ENCODE data around the gene FNDC11.

Gene FNDC11, protein sequence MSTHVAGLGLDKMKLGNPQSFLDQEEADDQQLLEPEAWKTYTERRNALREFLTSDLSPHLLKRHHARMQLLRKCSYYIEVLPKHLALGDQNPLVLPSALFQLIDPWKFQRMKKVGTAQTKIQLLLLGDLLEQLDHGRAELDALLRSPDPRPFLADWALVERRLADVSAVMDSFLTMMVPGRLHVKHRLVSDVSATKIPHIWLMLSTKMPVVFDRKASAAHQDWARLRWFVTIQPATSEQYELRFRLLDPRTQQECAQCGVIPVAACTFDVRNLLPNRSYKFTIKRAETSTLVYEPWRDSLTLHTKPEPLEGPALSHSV

DNA sequence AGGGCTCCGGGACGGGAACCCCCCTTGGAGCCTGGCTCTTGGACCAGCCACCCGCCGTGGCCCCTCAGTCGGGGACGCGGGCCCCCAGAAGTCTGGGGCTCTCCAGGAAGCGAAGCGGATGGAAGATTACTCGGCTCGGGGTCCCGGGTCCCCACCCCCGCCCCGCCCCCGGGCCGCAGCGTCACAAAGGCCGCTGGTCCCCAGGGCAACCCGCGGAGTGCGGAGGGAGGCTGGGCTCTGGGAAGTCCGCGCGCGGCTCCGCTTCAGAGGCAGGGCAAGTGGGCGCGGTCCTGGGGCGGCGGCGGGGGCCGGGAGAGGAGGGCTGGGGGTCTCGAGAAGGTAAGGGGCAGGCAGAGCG is at the start of gene FNDC11:
FNDC11 (plus strand) TSS at position 227 of the 358 bp plus-strand sequence. CDS start 1,505 bp downstream, outside the sequence.
- no peak for DNase-seq

DNA sequence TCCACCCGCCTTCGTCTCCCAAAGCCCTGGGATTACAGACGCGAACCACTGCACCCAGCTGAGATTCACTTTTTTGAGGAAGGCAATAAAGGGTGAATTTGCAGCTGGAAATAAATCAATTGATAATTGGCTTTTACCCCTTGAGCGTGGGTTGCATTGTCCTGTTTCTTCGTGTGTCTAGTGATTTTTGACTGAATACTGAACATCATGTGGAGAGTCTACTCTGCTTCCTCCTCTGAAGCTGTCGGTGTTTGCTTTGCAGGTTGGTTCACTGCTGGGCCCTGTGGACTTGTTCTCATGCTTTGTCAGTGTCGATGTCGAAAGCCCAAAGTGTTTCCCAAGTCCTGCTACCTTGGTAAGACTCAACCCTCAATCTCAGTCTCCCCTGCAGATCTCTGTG is 49.3 kb upstream of the FNDC11 start:
- DNase-seq, result no peak

DNA sequence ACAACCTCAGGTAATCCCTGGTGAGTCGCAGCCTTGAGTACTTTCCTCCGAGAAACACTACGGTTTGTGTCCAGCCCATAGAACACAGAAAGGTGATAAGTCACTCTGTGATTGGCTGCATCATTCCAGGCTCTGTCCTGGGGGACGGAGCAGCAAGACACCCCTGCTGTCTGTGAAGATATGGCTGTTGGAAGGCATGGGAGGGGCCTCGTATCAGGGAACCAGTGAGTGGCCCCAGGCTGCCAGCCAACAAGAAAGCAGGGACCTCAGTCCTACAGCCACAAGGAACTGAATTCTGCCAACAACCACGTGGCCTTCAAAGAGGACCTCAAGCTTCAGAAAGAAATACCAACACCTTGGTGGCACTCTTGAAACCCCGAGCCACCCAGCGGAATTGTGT is 48.7 kb upstream of the FNDC11 start:
- no peak for DNase-seq

DNA sequence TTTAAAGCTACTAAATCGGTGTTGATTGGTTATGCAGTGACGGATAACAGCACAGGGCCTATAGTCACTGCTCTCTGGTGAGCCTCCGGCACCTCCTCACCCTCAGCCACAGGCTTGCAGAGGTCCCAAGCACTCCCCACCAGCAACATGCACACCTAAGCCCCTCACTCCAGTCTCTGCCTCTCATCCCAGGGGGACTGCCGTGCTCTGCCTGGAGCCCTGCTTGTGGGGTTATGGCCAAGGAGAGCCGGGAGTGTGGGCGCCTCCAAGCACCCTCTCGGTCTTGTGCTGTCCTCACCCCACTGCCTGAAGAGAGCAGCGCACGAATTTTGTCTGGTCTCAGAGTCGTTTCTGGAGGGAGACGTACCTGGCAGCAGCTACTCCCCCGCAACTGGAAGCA is 48.2 kb upstream of the FNDC11 start:
- no peak for DNase-seq

DNA sequence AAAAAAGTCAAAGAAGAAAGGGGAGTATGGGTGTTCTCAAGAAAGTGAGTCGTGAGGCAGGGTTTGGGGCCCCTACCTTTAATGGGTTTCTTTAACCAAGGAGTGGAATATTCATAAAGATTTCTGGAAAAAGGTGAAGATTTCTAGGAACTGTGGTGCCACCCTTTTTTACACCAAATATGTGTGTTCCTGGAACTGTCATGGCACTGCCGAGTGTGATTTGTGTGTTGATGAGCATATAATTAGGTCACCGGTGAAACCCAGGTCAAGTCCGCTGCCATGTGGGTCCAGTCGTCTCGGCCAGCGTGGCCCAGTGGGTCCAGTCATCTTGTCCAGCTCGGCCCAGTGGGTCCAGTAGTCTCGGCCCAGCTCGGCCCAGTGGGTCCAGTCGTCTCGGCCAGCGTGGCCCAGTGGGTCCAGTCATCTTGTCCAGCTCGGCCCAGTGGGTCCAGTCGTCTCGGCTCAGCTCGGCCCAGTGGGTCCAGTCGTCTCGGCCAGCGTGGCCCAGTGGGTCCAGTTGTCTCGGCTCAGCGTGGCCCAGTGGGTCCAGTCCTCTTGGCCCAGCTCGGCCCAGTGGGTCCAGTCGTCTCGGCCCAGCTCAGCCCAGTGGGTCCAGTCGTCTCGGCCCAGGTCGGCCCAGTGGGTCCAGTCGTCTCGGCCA is 46.7 kb upstream of the FNDC11 start:
- no peak for DNase-seq

DNA sequence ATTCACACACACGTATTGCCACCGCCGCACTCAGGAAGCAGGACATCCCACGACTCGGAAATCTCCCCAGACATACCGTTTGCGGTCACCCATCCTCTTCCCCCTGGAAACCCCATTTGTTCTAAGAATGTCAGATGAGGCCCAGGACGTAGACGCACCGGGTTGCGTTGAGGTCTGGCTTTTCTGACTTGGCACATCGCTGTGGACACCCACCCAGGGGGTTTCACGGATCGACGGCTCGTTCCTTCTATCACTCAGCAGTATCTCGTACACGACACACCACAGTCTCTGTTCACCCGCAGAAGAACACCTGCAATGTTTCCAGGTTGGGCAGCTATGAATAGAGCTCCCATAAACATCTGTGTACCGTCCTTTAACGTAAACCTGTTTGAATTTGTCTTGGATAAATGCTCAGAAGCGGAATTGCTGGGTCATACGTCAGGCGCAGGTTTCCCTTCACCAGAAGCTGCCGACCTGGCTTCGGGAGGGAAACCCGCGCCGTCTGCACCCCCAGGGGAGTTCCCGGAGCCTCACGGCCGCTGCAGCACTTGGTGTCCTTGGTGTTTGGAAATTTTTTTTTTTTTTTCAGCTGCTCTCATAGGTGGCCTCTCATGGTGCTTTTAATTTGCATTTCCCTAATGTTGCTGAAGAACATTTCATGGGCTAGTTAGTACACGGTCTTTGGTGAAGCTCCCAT is 45.7 kb upstream of the FNDC11 start:
- DNase-seq, result no peak

DNA sequence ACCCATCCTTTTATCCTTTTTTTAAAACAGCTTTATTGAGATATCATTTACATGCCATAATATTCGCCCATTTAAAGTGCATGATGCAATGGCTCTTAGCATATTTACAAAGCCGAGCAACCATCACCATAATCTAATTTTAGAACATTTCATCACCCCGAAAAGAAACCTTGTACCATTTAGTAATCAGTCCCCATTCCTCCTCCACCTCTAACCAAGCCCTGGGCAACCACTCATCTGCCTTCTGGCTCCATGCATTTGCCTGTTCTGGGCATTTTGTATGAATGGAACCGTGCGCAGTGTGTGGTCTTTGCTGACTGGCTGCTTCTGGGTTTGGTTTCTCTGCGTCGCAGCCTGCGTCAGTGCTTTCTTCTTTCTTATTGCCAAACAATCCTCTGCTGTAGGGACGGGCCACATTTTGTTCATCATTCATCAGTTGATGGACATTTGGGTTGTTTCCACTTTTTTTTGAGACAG is 44.8 kb upstream of the FNDC11 start:
- no peak for DNase-seq

DNA sequence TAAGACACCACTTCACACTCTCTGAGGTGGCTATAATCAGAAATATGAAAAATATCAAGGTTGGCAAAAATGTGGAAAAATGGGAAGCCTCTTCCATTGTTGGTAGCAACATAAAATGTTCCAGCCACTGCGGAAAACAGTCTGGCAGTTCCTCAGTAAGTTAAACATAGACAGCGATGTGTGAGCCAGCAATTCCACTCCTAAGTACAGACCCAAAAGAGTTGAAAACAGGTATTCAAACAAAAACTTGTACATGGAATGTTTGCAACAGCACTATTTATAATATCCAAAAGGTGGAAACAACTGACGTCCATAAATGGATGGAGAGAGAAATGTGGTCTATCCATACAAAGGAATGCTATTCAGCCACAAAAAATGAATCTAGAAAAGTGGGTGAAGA is 40.8 kb upstream of the FNDC11 start:
- no peak for DNase-seq

DNA sequence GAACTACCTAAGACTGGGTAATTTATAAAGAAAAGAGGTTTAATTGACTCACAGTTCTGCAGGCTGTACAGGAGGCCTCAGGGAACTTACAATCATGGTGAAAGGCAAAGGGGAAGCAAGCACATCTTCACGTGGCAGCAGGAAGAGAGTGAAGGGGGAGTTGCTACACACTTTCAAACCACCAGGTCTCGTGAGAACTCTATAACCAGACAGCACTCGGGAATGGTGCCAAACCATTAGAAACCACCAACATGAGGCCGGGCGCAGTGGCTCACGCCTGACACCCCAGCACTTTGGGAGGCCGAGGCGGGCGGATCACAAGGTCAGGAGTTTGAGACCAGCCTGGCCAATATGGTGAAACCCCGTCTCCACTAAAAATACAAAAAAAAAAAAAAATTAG is 39.4 kb upstream of the FNDC11 start:
- peak; percentile 9 for DNase-seq

DNA sequence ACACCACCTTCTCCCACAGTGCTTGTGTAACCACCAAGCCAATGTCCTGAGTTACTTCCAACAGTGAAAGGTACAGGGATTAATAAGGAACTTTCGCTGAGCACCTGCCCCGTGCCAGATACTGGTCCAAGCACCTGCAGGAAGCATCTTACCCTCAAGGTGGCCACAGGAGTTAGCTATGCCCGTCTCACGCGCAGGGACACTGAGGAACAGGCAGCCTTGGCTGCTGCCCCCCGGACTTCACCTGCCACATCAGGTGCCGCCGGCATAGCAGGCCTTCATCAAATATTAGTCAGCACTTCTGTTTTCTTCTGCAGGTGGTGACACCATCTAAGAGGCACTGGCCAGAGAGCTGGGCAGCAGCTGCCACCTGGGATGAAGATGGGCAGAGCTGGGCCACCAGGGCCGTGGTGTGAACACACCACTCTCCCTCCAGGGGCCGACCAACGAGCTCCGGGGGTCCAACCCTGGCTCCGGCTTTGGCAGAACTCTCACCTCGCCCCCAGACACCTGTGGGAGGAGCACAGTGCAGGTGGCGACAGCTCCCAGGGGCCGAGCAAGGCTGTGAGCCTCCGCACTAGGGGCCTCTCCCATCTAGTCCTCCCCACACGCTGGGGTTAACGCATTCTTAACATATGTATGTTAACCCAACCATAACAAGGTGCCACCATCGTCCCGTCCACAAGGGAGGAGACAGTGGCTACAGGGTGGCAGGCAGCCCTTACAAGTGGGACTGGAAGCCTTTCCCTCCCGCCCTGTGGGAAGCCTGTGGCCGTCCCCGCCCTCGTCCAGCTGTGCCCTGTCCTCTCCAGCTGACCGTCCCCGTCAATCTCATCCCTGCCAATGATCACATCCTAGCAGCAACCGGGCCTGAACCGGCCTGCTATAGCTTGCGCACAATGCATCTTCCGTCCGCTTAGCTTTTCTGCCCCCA is 36.3 kb upstream of the FNDC11 start:
- DNase-seq, result no peak

DNA sequence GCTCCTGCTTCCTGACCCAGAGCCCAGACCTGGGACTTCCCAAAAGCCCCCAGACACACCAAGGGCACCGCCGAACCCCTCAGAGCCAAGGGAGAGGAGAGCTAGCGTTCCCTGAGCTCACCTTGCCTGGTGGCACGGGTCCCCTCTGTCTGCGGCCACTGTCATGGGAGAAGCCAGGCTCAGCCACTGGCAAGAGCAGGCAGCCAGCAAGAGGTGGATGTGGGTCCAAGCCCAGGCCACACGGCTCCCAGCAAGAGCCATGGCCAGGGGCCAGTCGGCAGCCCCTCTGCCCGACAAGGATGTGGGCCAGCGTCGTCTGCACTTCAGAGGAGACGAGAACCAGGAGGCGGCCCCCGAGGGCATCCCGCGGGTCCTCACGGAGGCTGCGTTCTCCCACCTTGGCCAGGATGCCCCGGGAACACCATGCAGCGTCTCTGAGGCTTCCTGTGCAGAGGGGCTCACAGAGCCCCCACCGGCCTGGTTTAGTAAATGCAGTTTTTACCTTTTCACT is 35.6 kb upstream of the FNDC11 start:
- no peak for DNase-seq

DNA sequence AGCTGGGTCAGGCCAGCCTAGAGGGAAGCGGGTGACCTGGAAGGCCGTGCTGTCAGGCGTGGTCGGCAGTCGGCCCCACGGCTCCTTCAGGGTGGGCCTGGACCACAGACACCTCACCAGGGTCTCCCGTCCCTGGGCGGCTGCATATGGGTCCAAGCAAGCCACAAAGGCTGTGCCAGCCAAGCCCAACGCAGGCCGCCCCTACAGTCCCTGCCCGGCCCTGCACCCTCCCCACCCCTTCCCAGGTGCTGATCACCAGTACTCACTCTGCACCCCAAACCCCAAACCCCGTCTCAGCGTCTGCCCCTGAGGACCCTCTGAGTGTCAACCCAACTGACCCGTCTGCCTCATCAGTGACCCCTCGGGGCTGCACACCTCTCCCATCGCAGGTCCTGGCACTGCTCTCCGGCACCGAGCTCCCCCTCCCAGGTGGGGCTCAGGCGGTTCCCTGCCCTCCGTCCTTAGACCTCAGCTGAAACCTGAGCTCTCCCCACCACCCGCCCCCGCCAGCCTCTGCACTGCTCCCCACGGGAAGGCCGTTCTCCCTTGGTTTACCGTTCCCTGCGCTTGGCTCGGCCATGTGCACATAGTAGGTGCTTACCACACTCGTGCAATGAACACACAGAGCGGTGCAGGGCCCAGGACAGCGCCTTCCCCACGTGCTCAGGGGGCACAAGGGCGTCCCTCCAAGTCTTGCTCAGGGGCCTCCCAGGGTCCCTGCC is 34.9 kb upstream of the FNDC11 start:
- no peak for DNase-seq

DNA sequence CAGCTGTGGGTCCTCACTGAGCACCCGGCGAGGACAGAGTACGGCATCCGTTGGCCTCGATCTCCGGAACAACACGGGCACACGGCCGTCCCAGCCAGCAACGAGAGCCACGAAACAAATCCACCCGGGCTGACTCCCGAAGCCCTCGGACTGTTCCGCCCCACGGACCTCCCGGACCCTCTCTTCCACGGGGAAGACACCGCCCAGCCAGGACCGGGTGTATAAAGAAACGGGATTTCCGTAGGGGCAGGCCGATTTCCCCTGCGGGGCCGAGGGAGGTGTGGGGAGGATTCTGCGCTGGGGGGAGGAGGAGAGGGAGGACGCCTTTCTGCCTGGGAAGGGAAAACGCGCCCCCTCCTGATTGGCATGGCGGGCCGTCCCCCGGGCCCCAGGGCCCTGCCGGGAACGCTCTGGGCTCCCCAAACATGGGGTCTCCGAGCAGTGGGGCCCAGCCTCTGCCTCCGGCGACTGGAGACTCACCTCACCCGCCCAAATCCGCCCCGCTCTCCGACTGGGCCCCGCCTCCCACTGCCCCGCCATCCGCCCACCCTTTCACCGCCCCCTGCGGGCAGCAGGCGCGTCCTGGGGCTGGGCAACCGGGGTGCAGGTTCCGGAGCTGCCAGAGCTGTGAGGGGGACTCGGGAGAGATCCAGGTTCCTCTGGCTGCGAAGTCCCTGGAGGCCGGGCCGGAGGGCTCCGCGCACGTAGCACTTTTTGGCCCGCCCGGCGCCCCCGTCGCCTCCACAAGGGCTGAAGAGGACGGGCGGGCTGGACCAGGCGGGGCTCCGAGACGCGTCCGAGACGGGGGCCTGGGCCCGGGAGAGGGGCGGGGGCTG is 34.1 kb upstream of the FNDC11 start:
- peak; percentile 53 for DNase-seq

DNA sequence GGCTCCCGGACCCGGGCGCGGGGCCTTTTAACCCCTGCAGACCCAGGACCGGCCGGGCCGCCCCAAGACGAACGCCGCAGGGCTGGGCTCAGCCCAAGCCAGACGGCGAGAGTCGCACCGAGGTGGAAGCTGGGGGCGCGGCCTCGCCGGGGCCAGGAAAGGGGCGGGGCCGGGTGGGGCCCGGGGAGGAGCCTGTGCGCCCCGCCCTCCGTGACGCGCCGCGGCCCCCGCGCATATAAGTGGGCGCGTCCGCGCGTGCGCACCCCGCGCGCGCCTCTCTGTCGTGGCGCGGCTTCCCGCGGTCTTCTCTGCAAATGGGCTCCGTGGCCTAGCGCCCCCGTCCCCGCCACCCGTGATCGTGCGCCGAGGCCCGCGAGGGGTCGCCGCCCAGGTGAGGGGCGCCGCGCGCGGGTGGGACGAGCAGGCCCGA is 33.4 kb upstream of the FNDC11 start, which contains the start of gene PPDPF:
PPDPF (plus strand) TSS at position 262 of the 430 bp plus-strand sequence. CDS start 544 bp downstream, outside the sequence.
- DNase-seq, result peak; percentile 74

DNA sequence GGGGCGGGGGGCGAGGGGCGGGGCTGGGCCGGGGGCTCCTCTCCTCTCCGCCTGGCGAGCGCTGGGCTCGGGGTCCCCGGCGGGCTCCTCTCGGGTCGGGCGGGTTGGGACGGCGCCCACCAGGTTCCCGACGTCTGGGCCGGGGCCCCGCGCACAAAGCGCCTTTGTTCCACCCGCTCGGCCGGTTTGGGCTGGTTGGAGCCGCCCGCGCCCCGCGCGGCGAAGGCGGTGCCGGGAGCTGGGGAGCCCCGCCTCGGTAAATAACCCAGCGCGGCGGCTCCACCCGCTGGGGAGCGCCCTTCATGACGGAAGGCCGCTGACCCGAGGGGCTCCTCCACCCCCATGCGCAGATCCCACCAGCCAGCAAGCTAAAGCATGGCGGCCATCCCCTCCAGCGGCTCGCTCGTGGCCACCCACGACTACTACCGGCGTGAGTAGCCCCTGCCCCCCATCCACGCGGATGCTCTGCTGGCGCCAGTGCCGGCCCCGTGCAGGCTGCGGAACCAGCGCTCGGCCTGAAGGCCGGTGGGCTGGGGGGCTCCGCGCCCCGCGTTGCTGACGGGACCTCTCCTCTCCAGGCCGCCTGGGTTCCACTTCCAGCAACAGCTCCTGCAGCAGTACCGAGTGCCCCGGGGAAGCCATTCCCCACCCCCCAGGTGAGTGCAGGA is 32.9 kb upstream of the FNDC11 start:
- DNase-seq, result peak; percentile 52

DNA sequence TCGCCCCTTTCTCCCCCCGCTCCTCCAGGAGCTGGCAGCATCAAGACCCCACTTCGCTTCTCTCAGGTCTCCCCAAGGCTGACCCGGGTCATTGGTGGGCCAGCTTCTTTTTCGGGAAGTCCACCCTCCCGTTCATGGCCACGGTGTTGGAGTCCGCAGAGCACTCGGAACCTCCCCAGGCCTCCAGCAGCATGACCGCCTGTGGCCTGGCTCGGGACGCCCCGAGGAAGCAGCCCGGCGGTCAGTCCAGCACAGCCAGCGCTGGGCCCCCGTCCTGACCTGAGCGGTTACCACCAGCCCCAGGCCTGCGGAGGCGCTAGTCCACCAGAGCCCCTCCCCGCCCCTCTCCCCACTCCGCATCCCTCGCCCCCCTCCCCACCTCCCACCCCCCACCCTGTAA is 32.4 kb upstream of the FNDC11 start:
- no peak for DNase-seq

DNA sequence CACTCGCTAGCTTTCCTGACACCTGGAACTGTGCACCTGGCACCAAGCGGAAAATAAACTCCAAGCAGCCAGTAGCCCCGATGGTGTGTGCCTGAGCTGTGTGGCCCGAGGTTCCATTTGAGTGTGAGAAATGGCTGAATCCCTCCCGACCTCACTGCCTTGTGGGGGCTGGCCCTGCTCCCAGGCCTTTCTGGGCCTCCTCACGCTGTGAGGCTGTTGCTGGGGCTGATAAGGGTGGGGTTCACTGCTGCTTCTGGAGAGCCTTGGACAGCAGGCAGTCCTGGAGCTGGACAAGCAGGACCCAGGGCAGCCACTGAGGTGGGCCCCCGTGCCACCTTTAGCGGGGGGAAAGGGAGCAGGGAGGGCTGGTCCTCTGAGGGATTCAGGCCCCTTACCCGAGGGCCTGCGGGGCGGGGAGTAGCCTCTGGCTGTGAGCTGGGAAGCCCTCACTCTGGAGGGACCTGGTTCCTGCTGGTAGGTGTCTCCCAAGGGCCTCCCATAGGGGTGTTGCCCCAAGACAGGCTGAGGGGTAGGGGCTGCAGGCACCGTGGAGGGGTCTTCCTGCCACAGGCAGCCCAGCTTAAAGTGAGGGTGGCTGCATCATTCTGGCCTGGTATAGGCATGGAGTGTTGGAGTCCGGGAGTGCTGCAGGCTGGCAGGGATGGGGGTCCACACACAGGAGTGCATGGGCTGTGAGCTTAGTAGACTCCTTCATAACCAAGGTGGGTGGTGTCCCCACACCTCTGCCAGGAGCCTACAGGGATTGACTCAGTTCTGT is 31.7 kb upstream of the FNDC11 start:
- DNase-seq, result no peak

DNA sequence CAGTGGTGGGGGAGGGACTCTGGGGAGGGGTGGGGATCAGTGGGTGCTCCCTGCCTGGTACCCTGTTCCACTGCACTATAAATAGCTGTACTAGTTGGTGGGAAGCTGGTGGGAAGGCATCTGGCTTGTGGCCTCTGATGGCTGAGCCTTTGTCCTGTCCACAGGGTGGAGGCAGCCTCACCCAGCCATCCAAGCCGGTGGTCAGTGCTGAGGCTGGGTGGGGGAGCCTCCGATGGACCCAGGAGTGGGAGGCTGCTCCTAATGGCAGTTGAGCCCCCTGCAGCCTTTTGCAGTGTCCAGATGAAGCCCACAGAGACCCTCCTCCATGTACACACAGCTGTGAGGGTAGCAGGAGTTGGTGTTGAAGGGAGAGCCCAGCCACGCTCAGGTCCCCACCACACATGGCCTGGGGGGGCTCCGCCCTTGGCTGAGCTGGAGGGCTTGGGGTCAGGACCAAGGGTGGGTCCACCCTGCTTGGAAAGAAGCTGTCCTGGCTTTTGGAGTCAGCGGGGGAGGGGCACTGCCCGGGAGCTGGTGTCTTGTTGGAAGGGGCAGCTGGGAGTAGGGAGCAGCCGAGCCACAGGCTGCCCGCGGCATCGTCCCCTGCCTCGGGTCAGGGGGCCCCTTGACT is 30.9 kb upstream of the FNDC11 start:
- DNase-seq, result no peak

DNA sequence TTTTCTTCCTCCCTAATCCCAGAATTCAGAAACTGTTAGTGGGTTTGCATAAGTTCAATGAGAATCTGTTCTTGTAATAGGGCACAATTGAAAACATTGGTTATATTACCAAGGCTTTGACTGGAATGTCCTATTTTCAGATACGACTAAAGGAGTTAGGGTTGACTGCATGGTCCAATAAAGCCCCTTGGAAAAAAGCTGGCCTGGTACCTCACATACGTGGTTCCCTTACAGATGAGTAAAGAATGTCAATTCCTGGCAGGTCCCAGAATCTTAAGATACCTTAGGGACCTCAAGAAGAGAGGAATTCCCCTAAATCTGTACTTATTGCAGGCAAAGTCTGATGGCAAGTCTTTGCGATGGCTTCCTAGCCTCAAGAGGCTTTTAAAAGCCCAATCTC is 28.8 kb upstream of the FNDC11 start:
- no peak for DNase-seq
